ENCODE results near the gene XRCC1.

- TF ChIP-seq CTCF (conservative IDR thresholded peaks at IDR 0.05; ENCODE audit: low read depth in 2 of 2) (no peak), POLR2AphosphoS5 (IDR thresholded peaks at IDR 0.05; ENCODE audit: low read depth) (no peak)
These were observed 20.9 kb downstream of the XRCC1 start for GRCh38 chr19:43554317-43554895.
